AG04450 (cell line): ENCODE data around the gene MTMR3. TPM values are rescaled to one million over a fixed set of nuclear protein-coding genes. Genes with fewer than 3 reads are reported as not detected.
"Not testable (repeated sequence)": the region's sequence is repeated elsewhere in the genome, so short reads cannot be mapped to it uniquely, and the experiment has no call there.

Source experiments
- CTCF ChIA-PET: fragments of 300-600, 350-600 bp; formaldehyde crosslinking; extraction: SDS; loops from one replicate; lab custom pipeline; 2022; ENCODE audit warnings: antibody characterized with exemption, inconsistent platforms; lab: Charles Lee
- POLR2A ChIA-PET: fragments of 350-600 bp; formaldehyde crosslinking; extraction: SDS; loops from one replicate; lab custom pipeline; 2021; ENCODE audit warnings: antibody characterized with exemption, inconsistent platforms; lab: Yijun Ruan, JAX
- DNase-seq: peaks from one replicate; pipeline ENCODE4 v3.0.0-alpha.2; 2011; ENCODE audit warnings: low read depth, low spot score
- H3K27ac ChIP-seq: one replicate; pipeline ENCODE4 v1.5.1; 2012; ENCODE audit warnings: low read depth, low read length, control low read depth
- H3K27me3 ChIP-seq: one replicate; pipeline ENCODE4 v1.6.0; 2012; ENCODE audit warnings: low read length; ENCODE audit not compliant: control insufficient read depth, insufficient read depth
- H3K4me3 ChIP-seq: 2 replicates; pipeline ENCODE4 v1.5.1; 2011; ENCODE audit warnings: mild to moderate bottlenecking, low read depth, low read length, control low read depth
- H3K9me3 ChIP-seq: 2 replicates; pipeline ENCODE4 v1.5.1; 2012; ENCODE audit warnings: low read length; ENCODE audit not compliant: control insufficient read depth, insufficient read depth
- CTCF ChIP-seq: IDR thresholded peaks from 2 replicates; pipeline ENCODE4 v1.5.1; 2011; ENCODE audit warnings: low read depth, low read length, control low read depth, inconsistent platforms
- polyA plus RNA-seq: library from polyadenylated mRNA; depleted of rRNA; stranded (reverse); fragments of >200 nt; gene quantifications from 2 replicates; pipeline ENCODE4 v1.2.3, GENCODE V29; 2011

The MTMR3 gene
- polyA plus RNA-seq, 1 experiment = 27.8 TPM

GRCh38 chr22:30054067-30054763 lies 171.2 kb downstream of the MTMR3 start:
- ChIA-PET POLR2A (interaction anchor here (0.8 kb wide), 1 partner anchor 203 kb away, joined by 4 read pairs; no protein-coding TSS in a partner anchor), CTCF (interaction anchor here (0.7 to 2.1 kb wide), 2 partner anchors 34 to 429 kb away, joined by 3 to 8 read pairs; no protein-coding TSS in a partner anchor)
- Histone ChIP-seq H3K4me3 (no peak overlapping the region), H3K9me3 (peaks cover 7% of the 10 kb centered on the region), H3K27ac (no peak overlapping the region), H3K27me3 (peaks cover 3% of the 10 kb centered on the region)
- TF ChIP-seq CTCF = no peak
- no peak for DNase-seq

- Histone ChIP-seq H3K9me3 (peaks cover 7% of the 10 kb centered on the region), H3K4me3 (no peak overlapping the region), H3K27ac (no peak overlapping the region), H3K27me3 (peaks cover 3% of the 10 kb centered on the region)
- ChIA-PET POLR2A (interaction anchor here (0.8 kb wide), 1 partner anchor 203 kb away, joined by 4 read pairs; no protein-coding TSS in a partner anchor), CTCF (interaction anchor here (2.1 kb wide), 1 partner anchor 34 kb away, joined by 8 read pairs; no protein-coding TSS in a partner anchor)
- TF ChIP-seq CTCF = no peak
- no peak for DNase-seq
These were observed 171.7 kb downstream of the MTMR3 start for GRCh38 chr22:30054764-30055069.

GRCh38 chr22:30056015-30056414 lies 173.0 kb downstream of the MTMR3 start:
- H3K9me3 ChIP-seq = peaks cover 7% of the 10 kb centered on the region
- no peak overlapping the region for H3K27ac ChIP-seq
- POLR2A ChIA-PET = no interaction called here
- CTCF ChIA-PET = interaction anchor here (1.7 to 2.1 kb wide), 2 partner anchors 33 kb away, joined by 6 to 8 read pairs; no protein-coding TSS in a partner anchor
- H3K4me3 ChIP-seq = no peak overlapping the region
- DNase-seq = no peak
- peaks cover 3% of the 10 kb centered on the region for H3K27me3 ChIP-seq
- no peak for TF ChIP-seq CTCF

- DNase-seq = no peak
- no peak overlapping the region for H3K4me3 ChIP-seq
- H3K27ac ChIP-seq = no peak overlapping the region
- no peaks in the 10 kb centered on the region for H3K27me3 ChIP-seq
- H3K9me3 ChIP-seq = peaks cover 7% of the 10 kb centered on the region
- CTCF ChIA-PET = interaction anchor here (1.7 kb wide), 1 partner anchor 32 kb away, joined by 6 read pairs; no protein-coding TSS in a partner anchor
- TF ChIP-seq CTCF = no peak
- POLR2A ChIA-PET = no interaction called here
These were observed 174.4 kb downstream of the MTMR3 start for GRCh38 chr22:30057375-30057774.

GRCh38 chr22:30059346-30060020 lies 176.5 kb downstream of the MTMR3 start:
- CTCF ChIA-PET, DNase-seq, H3K27ac ChIP-seq, H3K27me3 ChIP-seq, H3K9me3 ChIP-seq, H3K4me3 ChIP-seq, POLR2A ChIA-PET: not testable (repeated sequence)

- CTCF ChIA-PET, H3K27ac ChIP-seq, H3K4me3 ChIP-seq, DNase-seq, POLR2A ChIA-PET, H3K27me3 ChIP-seq: not testable (repeated sequence)
- peaks cover 11% of the 10 kb centered on the region for H3K9me3 ChIP-seq
These were observed 178.1 kb downstream of the MTMR3 start for GRCh38 chr22:30061094-30061493.
